HG03354 (cell line): ENCODE data around the gene SLC6A18.
"Not testable (repeated sequence)": the region's sequence is repeated elsewhere in the genome, so short reads cannot be mapped to it uniquely, and the experiment has no call there.

Experiments used
- ATAC-seq: cut with Tn5 transposase; IDR thresholded peaks from one replicate; pipeline ENCODE4 v1.9.1; 2021; ENCODE audit warnings: mild to moderate bottlenecking; ENCODE audit not compliant: unreplicated experiment, poor library complexity, severe bottlenecking

Gene SLC6A18

DNA sequence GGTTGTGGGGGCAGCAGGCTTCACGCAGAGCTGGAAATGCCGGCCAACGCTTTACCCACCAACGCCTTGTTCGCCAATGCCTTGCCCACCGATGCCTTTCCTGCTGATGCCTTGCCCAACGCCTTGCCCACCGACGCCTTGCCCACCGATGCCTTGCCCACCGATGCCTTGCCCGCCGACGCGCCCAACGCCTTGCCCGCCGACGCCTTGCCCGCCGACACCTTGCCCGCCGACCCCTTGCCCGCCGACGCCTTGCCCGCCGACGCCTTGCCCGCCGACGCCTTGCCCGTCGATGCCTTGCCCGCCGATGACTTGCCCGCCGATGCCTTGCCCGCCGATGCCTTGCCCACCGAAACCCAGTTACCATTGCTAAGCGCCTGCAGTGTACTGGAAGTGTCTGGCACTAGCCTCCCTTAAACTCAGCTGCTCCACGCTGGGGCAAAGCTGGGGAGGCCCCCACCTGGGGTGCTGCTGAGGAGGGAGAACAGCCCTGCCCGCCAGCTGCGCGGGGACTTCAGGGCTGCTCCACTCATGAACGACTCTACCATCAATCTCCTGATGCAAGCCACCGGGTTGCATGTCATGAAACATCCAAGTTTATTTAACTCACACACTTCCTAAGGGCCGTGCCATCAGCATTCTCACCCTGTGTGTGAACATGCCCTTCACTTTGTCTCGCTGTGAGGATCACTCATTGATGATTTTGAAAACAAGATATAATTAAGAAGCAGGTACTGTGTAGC, 1.8 kb downstream of the SLC6A18 start:
- ATAC-seq: no peak

DNA sequence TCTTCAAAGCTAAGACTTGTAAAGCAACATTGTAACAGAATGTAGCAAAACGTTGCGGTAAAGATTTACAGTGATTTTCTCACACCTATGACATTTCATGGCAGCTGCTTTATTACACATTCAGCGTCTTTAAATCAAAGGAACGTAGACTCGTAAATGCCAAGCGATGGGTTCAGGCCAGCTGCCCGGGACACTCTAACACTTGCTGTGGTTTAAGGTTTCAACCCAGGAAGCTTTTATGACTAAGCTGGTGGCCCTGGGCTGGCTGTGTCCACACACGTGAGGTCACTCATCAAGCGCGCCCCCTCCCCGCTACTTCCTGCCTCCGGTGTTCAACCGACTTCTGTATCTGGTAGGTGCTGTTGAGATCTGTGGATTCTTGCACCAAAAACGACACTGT, 2.5 kb downstream of the SLC6A18 start:
- ATAC-seq: no peak

DNA sequence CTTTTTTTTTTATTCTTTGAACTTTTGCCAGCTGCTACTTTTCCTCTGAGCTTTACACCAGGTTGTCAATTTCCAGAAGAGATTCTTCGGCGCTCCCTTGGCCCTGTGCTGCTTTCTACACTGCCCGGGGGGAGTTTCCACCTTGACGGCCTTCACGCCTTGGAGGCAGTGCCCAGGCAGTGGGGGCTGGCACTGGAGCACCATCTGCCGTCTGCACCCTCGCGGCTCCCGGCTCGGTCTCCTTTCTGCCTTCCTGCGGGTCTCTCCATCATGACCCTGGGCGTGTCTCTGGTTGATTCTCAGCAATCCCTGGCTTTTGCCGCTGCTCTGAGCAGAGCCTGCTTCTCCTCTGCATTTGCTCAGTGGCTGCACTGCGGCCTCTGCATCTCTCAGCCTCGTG, 2.9 kb downstream of the SLC6A18 start:
- no peak for ATAC-seq

DNA sequence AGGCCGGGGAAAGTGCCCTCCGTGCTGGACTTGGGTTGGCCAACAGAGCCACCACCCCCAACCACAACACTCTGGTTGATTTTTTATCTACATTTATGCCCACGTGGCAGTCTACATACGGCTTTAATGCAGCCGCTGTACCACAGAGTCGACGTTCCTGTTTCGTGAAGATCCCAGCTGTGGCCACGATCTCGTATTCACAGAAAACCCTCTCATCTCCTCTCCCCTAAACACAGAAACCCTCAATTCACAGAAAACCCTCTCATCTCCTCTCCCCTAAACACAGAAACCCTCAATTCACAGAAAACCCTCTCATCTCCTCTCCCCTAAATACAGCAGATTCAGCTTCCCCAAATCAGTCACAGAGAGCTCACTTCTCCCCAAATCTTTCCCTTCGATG, 3.8 kb downstream of the SLC6A18 start:
- ATAC-seq: not testable (repeated sequence)

DNA sequence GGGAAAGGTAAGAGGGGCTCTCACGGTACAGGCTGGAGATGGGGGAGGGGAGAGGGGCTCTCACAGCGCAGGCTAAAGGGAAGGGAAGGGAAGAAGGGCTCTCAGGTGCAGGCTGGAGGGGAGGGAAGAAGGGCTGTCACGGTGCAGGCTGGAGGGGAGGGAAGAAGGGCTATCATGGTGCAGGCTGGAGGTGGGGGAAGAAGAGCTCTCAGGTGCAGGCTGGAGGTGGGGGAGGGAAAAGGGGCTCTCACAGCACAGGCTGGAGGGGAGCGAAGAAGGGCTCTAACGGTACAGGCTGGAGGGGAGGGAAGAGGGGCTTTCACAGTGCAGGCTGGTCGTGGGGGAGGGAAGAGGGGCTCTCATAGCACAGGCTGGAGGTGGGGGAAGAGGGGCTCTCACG, 4.6 kb downstream of the SLC6A18 start:
- no peak for ATAC-seq

DNA sequence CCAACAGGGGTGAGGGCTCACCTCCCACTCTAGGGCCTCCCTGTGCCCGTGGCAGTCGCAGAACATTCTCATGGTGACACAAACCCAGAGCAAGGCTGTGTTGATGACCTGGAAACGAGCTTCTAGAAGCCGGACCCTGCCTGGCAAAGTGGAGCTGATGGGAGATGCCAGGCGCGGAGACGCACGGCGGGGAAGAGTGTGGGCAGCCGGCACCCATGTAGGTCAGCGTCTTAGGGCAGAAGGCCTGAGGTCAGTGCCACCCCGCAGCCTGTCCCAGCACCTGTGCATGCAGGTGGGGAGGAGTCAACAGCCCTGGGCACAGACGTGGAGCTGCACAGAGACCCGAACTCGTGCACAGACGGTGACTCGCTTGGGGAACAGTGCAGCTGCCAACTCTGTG, 5.4 kb downstream of the SLC6A18 start:
- ATAC-seq: no peak

DNA sequence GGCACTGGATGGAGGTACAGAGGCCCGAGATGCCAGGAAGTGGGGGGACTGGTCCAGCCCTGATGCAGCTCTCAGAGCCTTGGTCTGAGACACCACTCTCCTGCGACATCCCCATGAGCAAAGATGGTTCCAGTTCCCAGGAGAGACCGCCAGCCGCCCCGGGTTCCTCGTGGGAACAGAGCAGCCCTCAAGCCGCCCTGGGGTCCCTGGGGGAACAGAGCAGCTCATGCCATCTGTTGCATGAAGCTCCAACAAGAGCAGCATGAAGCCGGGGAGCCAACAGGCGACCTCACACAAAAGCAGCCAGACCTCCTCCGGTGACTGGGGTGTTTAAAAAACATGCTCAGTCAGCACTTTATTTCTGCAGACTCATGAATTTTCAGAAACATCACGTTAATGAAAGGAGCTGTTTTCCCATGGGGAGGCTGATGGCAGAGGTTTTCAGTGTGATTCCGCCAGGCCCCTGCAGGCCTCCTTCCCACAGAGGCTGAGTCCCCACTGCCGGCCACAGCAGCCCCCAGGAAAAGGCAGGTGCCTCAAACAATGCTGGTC, 6.2 kb downstream of the SLC6A18 start:
- ATAC-seq: no peak

DNA sequence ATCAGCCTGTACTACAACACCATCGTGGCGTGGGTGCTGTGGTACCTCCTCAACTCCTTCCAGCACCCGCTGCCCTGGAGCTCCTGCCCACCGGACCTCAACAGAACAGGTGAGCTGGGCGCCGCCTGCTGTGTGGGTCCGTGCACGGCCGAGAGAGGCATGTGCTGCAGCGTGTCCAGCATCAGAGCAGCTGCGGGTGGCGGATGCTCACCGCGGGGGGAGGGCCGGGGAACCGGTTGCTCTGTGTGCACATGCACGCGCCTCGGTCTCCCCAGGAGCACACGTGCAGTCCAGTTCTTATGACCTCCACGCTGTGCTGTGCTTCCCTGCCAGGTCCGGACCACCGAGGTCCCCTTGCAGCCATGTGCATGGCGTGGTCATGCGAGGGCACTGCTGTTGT, 7.6 kb downstream of the SLC6A18 start:
- ATAC-seq: no peak

DNA sequence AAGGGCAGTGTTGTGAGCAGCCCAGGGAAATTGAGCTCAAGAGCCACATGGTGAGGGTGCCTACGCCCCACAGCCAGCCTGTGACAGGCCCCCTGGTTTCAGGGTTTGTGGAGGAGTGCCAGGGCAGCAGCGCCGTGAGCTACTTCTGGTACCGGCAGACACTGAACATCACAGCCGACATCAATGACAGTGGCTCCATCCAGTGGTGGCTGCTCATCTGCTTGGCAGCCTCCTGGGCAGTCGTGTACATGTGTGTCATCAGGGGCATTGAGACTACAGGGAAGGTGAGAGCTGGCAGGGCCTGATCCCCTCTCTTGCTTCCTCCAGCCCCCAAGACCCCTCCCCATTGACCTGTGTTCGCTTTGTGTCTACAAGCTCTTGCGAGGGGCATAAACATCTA, 10.2 kb downstream of the SLC6A18 start:
- ATAC-seq: no peak

DNA sequence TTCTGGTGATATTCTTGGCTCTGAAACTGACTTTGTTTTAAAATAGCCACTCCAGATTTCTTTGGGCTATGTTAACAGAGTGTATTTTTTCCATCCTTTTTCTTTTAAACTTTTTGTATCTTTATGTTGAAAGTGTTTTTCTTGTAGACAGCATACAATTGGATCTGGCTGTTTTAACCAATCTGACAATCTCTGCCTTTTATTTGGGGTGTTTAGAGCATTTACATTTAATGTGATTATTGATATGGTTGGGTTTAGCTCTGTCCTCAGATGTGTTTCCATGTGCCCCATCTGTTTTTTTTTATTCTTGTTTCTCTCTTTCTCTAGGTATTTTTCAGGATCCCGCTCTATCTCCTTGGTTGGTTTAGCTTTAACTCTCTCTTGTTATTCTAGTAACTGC, 10.7 kb downstream of the SLC6A18 start:
- no peak for ATAC-seq

DNA sequence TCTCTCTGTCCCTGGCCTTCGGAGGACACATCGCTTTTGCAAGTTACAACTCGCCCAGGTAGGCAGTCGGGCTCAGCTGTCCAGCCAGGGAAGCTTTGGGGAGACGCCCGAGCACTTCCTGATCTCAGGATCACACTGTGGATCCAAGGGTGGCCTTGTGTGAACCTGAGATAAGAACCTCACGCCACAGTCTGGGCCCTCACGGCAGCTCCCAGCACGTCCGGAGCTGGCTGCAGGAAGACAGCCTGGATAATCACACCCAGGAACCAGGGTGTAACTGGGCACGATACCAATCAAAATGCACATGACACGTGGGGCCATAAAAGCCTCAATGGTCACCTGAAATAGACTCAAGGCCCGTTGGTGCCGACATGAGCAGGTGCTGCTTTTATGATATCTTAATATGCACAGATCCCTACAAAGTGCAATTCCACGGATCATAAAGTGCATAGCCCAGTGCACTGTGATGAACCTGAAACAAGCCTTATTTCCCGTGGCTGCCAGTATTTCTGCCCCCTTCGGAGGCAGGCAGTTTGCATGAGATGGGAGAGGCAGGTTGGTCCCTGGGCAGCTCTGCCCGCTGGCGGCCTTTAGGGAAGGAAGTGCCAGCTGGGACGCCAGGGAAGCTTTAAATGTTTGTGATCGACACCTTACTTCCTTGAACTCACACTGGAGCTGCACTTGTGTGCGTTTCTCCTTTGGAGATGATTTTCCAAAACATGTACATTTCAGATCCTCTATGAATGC, 14.5 kb downstream of the SLC6A18 start:
- ATAC-seq: no peak

DNA sequence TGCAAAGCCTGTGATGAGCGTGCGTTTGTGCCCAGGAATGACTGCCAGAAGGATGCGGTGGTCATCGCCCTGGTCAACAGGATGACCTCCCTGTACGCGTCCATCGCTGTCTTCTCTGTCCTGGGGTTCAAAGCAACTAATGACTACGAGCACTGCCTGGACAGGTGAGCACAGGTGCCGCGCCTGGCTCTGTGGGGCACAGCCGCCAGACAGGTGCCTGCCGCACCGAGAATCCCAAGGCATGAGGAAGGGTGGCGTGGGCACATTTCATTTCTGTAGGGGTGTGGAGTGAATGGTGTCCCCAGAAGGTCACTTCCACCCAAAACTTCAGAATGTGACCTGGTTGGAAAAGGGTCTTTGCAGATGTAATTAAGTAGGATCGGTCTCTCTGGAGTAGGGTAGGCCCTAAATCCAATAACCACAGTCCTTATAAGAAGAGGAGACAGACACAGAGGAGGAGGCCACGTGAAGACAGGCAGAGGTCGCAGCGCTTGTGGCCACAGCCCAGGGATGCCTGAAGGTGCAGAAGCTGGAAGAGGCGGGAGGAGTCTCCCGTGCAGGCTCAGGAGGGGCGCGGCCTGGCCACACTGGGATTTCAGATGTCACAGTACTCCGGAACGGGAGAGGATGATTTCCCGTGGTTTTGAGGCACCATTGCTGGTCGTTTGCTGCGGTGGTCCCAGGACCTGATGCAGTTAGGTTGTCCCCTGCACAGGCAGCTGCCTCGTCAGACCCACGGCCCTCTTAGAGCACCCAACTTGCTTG, 15.5 kb downstream of the SLC6A18 start:
- ATAC-seq: no peak

DNA sequence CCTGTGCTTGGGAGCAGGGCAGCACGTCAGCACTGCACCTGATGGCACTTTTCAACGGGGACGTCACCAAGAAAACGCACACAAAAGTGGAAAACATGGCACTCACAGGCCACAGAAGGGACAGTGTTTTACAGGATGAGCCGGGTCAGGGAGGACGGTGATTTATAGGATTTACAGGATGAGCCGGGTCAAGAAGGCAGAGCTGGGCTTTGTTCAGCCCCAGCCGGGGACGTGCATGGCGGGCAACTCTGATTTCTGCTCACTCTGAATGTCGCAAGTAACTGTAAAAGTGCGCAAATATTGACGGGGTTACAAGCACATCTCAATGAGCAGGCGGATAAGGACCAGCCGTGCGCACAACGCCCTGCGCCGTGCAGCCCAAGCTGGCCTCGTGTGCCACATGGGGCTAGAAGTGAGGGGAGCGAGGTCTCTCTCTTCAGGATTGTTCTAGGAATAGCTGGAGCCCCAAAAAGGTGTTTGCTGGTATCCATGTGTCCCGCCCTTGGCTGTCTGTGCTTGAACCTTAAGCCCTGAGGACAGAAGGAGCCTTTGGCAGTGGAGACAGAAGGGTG, 16.4 kb downstream of the SLC6A18 start:
- no peak for ATAC-seq

DNA sequence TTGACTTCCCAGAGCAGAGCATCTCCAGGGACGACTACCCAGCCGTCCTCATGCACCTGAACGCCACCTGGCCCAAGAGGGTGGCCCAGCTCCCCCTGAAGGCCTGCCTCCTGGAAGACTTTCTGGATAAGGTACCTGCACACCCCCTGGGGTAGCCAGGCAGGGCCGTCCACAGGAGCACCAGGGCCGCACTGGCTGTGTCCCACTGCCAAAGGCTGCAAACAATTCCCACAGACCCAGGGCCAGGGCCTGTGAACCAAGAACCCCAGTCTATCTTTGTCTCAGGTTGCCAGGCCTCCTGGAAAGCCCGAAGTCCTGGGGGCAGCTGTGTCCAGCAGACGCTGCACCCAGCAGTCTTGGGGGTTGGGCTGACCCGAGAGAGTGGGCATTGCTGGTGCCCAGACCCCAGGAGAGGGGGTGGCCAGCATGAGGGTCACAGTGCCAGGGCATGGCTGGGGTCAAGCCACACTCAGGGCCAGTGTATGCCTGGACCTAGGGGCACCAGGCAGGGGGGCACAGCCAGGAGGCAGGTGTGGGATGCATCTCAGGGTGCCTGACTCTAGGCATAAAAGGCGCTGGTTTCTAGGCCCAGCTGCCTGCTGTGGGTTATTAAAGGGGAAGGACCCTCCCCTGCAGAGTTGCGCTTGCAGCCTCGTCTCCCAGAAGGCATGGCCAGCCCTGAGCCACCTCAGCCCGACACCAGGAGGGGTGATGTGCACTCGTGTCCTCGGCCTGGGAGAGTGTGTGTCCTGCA, 17.7 kb downstream of the SLC6A18 start:
- ATAC-seq: no peak

DNA sequence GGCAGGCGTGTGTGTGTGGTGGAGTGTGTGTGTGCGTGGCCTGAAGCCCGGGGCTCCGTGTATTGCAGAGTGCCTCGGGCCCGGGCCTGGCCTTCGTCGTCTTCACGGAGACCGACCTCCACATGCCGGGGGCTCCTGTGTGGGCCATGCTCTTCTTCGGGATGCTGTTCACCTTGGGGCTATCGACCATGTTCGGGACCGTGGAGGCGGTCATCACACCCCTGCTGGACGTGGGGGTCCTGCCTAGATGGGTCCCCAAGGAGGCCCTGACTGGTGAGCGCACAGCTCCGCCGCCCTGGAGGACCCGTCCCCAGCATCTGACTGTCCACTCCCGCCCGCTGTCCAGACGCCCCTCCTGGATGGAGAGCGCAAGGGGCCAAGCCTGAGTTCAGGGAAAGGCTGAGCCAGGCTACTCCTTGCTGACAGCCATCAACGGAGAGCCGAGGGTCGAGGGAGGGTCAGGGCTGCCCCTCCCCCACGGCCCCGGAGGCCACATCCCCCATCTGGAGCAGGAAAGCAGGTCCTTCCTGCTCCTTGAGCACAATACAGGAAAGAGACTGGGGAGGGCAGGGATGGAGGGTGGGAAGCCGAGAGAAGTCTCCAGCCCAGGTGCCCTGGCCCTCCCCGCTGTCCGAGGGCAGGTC, 18.4 kb downstream of the SLC6A18 start:
- no peak for ATAC-seq

DNA sequence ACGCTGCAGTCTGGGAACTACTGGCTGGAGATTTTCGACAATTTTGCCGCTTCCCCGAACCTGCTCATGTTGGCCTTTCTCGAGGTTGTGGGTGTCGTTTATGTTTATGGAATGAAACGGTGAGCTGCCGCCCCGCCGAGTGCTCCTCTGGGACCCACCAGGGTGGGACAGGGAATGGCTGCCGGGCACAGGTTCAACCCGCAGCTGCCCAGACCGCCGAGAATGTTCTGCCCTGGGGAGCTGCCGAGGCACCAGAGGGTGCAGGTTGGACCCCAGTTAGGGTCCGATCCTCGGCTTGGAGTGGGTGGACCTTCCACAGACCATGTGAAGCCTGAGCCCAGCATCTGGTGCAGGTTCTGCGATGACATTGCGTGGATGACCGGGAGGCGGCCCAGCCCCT, 19.1 kb downstream of the SLC6A18 start:
- ATAC-seq: no peak

DNA sequence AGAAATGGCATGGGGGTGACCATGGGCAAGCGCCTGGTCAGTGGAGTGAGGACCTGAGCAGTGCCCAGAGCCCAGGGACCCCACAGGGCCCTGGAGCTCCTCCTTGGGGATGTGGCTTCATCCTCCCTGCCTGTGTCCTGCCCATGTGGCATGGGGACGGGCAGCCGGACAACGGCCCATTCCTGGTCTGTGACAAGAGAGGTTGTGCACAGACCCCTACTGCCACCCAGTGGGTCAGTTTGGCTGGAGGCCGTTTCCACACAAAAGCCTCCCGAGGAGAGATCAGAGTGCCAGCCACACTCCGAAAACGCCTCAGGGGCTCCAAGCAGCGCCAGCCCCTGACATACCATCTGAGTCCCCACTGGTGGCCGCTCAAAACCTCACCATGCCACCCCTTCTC, 19.8 kb downstream of the SLC6A18 start:
- ATAC-seq: no peak

DNA sequence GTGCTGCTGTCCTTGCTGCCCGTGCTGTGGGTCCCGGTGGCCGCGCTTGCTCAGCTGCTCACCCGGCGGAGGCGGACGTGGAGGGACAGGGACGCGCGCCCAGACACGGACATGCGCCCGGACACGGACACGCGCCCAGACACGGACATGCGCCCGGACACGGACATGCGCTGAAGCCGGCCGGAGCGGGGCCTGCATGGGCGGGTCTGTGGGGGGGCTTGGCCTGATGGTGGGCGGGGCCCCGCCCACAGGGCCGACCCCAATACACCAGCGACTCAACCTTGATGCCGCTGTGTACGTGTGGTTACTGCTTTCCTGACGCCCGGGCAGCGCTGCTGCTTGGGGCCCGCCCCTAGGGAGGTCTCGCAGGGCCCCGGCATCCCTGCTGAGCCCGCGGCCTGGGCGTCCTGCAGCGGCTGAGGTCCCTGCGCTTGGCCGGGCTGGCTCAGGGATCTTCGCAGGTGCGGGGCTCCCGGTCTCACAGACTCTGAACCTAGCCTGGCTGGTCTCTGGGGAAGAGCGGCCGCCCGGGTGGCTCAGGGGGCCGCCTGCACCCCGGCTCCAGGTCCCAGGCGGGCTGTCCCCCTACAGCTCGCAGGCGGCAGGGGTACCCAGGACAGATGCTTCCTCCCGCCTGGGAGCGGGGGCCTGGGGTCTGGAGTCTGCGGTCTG, 20.9 kb downstream of the SLC6A18 start:
- no peak for ATAC-seq
